ENCODE data around the gene CACNA1F. TPM values are rescaled to one million over a fixed set of nuclear protein-coding genes. Genes with fewer than 3 reads are reported as not detected.
A peak's percentile ranks its signal among the peaks of the same experiment; 100 is the strongest.

Gene CACNA1F
- total RNA-seq, 1 experiment from 2014 or later: not detected

GRCh38 chrX:49167740-49168108, 65.4 kb downstream of the CACNA1F start:
- TF ChIP-seq CTCF (conservative IDR thresholded peaks at IDR 0.05; ENCODE audit: low read depth, low read length) (no peak), EZH2 (IDR thresholded peaks at IDR 0.05; ENCODE audit: borderline replicate concordance, low read depth, low read length, poor library complexity, severe bottlenecking) (no peak)
- intact Hi-C loops (cut with micrococcal nuclease; ENCODE audit: unreplicated experiment): no loop called here
- DNase-seq (ENCODE audit: low spot score): no peak
- BruUV-seq (replicated peaks): no TSS peak
- Histone ChIP-seq H3K9me3 (ENCODE audit: low read depth, low read length, poor library complexity, severe bottlenecking) (no peaks in the 10 kb centered on the region), H3K27ac (ENCODE audit: low read depth, low read length, poor library complexity, severe bottlenecking) (no peak overlapping the region), H3K4me3 (ENCODE audit: low read depth, low read length, poor library complexity, severe bottlenecking) (no peak overlapping the region), H3K36me3 (ENCODE audit: insufficient read depth, low read length, poor library complexity, severe bottlenecking) (no peaks in the 10 kb centered on the region), H3K27me3 (replicated peaks; ENCODE audit: insufficient read depth, low read depth, low read length, poor library complexity) (no peaks in the 10 kb centered on the region), H3K4me1 (ENCODE audit: insufficient read depth, low read length, poor library complexity, severe bottlenecking) (peaks cover 6% of the 10 kb centered on the region)
- CTCF ChIA-PET: no interaction called here
- POLR2A ChIA-PET (ENCODE audit: low non-redundant PET): no interaction called here

- Histone ChIP-seq H3K9me3 (ENCODE audit: low read depth, low read length, poor library complexity, severe bottlenecking) (no peaks in the 10 kb centered on the region), H3K4me1 (ENCODE audit: insufficient read depth, low read length, poor library complexity, severe bottlenecking) (peaks cover 6% of the 10 kb centered on the region), H3K36me3 (ENCODE audit: insufficient read depth, low read length, poor library complexity, severe bottlenecking) (no peaks in the 10 kb centered on the region), H3K27ac (ENCODE audit: low read depth, low read length, poor library complexity, severe bottlenecking) (no peak overlapping the region), H3K4me3 (ENCODE audit: low read depth, low read length, poor library complexity, severe bottlenecking) (no peak overlapping the region), H3K27me3 (replicated peaks; ENCODE audit: insufficient read depth, low read depth, low read length, poor library complexity) (no peaks in the 10 kb centered on the region)
- DNase-seq (ENCODE audit: low spot score): no peak
- TF ChIP-seq CTCF (conservative IDR thresholded peaks at IDR 0.05; ENCODE audit: low read depth, low read length) (no peak), EZH2 (IDR thresholded peaks at IDR 0.05; ENCODE audit: borderline replicate concordance, low read depth, low read length, poor library complexity, severe bottlenecking) (no peak)
- intact Hi-C loops (cut with micrococcal nuclease; ENCODE audit: unreplicated experiment): no loop called here
- BruUV-seq (replicated peaks): no TSS peak
- POLR2A ChIA-PET (ENCODE audit: low non-redundant PET): no interaction called here
- CTCF ChIA-PET: no interaction called here
Measured at GRCh38 chrX:49166914-49167739, 66.0 kb downstream of the CACNA1F start.

GRCh38 chrX:49165901-49166881, 66.9 kb downstream of the CACNA1F start:
- peak; percentile 67 for DNase-seq (ENCODE audit: low spot score)
- Histone ChIP-seq H3K36me3 (ENCODE audit: insufficient read depth, low read length, poor library complexity, severe bottlenecking) (no peaks in the 10 kb centered on the region), H3K27me3 (replicated peaks; ENCODE audit: insufficient read depth, low read depth, low read length, poor library complexity) (no peaks in the 10 kb centered on the region), H3K9me3 (ENCODE audit: low read depth, low read length, poor library complexity, severe bottlenecking) (no peaks in the 10 kb centered on the region), H3K4me3 (ENCODE audit: low read depth, low read length, poor library complexity, severe bottlenecking) (no peak overlapping the region), H3K27ac (ENCODE audit: low read depth, low read length, poor library complexity, severe bottlenecking) (no peak overlapping the region), H3K4me1 (ENCODE audit: insufficient read depth, low read length, poor library complexity, severe bottlenecking) (peaks cover 6% of the 10 kb centered on the region)
- intact Hi-C loops (cut with micrococcal nuclease; ENCODE audit: unreplicated experiment): no loop called here
- ChIA-PET CTCF (no interaction called here), POLR2A (ENCODE audit: low non-redundant PET) (interaction anchor here (0.7 kb wide), 1 partner anchor 25 kb away, joined by 5 read pairs; no protein-coding TSS in a partner anchor)
- TF ChIP-seq EZH2 (IDR thresholded peaks at IDR 0.05; ENCODE audit: borderline replicate concordance, low read depth, low read length, poor library complexity, severe bottlenecking) (no peak), CTCF (conservative IDR thresholded peaks at IDR 0.05; ENCODE audit: low read depth, low read length) (no peak)
- BruUV-seq (replicated peaks): no TSS peak

All from A673 (cell line).